DMS53 treated with DMSO at 0.1 percent for 48 hours (cell line): ENCODE results near the gene MDH2.
"Not testable (repeated sequence)": the region's sequence is repeated elsewhere in the genome, so short reads cannot be mapped to it uniquely, and the experiment has no call there.

Source experiments
- DNase-seq: peaks from one replicate; lab custom pipeline; 2025; ENCODE audit not compliant: unreplicated experiment; lab: John Stamatoyannopoulos, UW

The MDH2 gene

DNA sequence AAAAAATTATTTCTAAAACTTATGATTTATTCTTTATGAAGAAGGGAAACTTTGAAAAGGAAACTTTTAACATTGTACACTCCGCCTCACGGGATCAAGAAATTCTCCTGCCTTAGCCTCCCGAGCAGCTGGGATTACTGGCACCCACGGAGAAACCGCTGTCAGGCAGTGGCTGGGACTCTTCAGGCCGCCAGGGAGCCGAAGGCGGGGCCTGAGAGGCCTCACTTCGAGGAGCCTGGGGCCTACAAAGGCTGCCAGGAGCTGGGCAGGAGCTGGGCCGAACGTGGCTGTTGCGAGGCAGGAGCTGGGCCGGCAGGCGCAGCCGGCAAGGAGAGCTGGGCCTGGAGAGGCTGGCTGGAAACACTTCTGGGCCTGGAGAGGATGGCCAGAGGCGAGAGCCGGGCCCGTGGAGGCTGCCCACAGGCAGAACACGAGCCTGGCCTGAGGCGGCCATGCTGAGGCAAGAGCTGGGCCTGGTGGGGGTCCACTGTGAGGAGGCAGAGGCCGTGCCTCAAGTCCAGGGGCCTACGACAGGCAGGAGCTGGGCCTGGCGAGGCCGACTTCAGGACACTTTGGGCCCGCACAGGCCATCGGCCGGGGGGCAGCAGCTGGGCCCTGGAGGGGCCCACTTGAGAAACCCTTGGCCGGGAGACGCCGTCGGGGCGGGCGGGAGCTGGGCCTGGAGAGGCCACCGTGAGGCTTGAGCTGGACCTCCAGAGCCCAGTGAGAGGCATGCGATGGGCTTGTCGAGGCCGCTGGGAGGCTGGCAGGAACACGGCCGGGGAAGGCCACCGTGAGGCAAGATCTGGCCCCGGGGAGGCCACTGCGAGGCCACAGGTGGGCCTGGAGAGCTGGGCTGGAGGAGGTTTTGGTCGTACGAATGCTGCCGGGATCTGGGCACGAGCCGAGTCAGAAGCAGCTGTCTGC is 23.7 kb downstream of the MDH2 start:
- no peak for DNase-seq

- no peak for DNase-seq
These were observed 24.6 kb downstream of the MDH2 start for GRCh38 chr7:76072243-76073148.

DNA sequence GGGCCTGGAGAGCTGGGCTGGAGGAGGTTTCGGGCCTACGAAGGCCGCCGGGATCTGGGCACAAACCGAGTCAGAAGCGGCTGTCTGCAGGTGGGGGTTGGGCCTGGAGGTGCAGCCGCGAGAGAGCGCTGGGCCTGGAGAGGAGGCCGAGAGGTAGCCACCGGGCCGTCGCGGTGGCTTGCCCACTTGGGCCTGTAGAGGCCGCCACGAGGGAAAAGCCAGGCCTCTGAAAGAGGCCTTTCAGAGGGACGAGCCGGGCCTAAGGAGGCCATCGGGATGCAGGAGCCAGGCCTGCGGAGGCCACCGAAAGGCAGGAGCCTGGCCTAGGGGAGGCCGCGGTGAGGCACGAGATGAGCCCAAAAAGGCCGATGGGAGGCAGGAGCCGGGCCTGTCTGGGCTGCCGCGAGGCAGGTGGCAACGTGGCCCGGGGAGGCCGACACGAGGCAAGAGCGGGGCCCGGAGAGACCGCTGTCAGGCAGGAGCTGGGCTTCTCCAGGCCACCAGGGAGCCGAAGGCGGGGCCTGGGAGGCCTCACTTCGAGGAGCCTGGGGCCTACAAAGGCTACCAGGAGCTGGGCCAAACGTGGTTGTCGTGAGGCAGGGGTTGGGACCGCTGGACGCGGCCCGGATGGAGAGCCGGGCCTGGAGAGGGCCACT is 25.6 kb downstream of the MDH2 start:
- DNase-seq: no peak

GRCh38 chr7:76074306-76074971 is 26.5 kb downstream of the MDH2 start:
- DNase-seq: no peak

DNA sequence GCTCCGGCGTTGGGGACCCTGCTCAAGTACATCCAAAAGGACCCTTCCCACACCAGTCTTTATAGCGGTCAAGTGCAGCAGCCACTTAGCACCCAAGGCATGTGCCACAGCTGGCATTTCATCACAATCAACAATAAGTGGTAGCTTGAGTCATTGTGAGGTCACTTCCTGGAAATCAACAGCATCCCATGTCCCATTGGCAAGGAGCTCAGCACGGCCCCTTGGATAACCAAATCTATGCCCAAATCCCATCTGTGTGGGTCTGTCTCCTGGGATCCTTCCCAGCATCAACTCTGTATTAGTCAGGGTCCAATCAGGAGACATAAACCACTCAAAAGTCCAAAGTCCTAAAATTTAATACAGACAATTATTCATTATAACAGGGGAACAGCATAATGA is 27.1 kb downstream of the MDH2 start:
- no peak for DNase-seq

GRCh38 chr7:76076995-76077394 is 29.1 kb downstream of the MDH2 start:
- DNase-seq: no peak

GRCh38 chr7:76077435-76077834 is 29.5 kb downstream of the MDH2 start:
- no peak for DNase-seq

GRCh38 chr7:76080204-76080603 is 32.3 kb downstream of the MDH2 start:
- no peak for DNase-seq

DNA sequence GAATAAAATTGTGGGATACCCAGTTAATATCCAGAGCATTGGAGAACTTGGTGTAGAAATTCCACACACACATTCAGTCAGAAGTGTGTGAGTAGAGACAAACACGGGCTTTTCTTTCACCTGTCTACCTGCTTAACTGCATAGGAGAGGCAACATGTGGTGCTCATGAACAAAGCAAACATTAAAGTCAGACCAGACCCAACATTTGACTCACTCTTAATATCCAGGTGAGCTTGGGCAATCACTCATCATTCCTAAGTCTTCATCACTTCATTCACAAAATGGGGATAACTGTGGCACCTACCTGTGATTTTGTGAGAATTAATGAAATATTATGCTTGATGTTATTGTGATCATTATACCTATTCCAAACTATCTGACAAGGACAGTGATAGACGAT is 36.2 kb downstream of the MDH2 start:
- DNase-seq: not testable (repeated sequence)

DNA sequence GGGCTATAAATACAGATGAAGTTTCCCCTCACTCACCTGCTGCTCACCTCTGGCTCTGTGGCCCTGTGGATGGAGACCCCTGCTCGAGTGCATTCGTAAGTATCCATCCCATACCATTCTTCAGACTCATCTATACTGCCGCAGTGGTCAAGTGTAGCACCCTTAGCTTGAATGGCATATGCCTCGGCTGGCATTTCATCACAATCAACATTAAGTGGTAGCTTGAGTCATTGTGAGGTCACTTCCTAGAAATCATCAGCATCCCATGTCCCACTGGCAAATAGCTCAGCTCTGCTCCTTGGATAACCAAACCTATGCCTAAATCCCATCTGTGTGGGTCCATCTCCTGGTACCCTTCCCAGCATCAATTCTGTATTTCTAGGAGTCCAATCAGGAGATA is 38.2 kb downstream of the MDH2 start:
- no peak for DNase-seq

DNA sequence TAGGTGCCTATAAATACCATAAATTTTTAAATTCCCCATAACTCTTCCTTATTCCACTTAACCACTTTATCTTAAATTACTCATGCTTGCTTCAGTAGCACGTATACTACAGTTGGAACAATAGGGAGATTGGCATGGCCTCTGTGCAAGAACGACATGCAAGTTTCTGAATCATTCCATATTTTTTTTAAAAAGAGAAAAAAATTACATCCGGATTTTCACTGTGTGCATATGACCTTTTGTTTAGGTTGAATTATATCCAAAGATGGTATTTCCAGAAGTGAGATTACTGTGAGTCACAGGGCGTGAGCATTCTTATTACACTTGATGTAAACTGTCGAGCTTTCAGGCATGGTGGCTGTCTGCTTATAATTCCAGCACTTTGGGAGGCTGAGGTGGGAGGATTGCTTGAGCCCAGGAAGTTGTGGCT is 39.5 kb downstream of the MDH2 start:
- peak; percentile 43 for DNase-seq

DNA sequence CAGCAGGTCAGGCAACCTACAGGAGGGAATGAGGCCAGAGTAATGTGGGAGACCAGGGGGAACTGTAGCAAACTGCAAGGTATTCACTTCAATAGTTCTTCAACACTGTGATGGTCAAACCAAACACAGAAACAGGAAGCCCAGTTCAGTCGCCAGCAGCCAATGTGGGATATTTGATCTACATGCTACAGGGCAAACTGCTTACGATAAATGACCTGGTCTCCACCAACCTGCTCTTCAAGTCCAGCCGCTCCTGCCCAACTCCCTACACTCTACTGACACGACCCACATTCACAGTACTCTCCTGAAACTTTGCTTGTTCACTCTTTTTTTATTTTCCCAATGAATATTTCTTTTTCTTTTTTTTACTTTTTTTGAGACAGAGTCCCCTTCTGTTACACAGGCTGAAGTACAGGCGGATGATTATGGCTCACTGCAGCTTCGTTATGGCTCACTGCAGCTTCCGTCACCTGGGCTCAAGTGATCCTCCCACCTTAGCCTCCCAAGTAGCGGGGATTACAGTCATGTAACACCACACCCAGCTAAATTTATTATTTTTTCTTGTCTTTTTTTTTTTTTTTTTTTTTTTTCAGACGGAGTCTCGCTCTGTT is 42.1 kb downstream of the MDH2 start:
- no peak for DNase-seq

DNA sequence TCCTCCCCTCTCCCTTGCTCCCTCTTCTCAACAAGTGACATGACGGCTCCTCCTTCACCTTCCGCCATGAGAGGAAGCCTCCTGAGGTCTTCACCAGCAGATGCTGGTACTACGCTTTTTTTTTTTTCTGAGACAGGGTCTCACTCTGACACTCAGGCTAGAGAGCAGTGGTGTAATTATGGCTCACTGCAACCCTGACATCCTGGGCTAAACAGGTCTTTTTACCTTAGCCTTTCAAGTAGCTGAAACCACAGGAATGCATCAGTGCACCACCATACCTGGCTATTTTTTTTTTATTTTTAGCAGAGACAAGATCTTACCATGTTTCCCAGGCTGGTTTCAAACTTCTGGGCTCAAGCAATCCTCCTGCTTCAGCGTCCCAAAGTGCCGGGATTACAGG is 43.6 kb downstream of the MDH2 start:
- no peak for DNase-seq

GRCh38 chr7:76093531-76093930 is 45.6 kb downstream of the MDH2 start:
- not testable (repeated sequence) for DNase-seq

DNA sequence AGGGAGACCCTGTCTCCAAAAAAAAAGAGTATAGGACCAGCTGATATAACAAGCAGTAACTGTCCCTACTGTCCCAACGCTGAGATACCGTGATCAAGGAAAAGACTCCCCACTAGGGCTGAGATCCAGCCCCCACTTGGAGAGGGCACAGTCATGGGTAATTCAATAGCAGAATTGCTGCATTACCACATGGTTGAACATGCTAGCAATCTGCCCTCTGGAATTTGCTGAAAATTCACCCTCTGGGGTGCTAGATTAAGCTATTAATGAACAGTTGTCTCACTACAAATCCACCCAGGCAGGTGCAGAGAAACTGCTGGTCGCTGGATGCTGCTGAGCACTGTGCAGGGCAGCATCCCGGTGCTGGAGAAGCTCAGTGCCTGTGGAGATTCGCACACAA is 46.4 kb downstream of the MDH2 start:
- DNase-seq: not testable (repeated sequence)

DNA sequence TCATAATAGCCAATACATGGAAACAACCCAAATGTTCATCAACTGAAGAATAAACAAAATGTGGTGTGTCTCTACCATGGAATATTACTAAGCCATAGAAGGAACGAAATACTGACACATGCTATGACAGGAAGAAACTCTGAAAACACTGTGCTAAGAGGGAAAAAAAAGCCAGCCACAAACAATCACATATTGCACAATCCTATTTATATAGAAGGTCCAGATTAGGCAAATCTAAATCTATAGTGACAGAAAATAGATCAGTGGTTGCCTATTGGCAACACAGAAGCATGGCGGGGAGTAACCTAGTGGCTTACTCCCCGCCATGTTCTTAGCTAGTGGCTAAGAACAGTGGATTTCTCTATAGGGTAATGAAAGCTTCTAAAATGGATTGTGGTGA is 48.0 kb downstream of the MDH2 start:
- DNase-seq: no peak

DNA sequence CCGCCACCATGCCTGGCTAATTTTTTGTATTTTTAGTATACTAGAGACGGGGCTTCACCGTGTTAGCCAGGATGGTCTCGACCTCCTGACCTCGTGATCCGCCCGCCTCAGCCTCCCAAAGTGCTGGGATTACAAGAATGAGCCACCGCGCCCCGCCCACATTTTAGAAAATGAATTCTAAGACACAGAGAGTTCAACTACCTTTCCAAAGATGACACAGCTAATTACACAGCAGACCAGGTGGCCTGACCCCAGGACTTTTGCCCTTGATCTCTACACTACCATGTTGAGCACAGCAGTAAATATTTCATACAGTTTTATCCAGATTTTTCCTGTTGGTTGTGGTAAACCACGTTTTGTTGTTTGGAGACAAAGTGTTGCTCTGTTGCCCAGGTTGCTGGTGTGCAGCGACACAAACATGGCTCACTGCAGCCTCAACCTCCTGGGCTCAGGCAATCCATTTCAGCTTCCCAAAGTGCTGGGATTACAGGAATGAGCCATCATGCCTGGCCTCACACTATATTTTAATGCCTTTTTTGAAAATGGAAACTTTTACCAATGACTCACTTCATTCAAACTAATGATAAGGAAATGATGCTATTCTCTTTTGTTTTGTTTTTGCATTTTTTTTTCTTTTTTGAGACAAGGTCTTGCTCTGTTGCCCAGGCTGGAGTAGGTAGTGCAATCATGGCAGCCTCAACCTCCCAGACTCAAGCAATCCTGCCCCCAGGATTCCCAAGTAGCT is 54.0 kb downstream of the MDH2 start:
- not testable (repeated sequence) for DNase-seq

DNA sequence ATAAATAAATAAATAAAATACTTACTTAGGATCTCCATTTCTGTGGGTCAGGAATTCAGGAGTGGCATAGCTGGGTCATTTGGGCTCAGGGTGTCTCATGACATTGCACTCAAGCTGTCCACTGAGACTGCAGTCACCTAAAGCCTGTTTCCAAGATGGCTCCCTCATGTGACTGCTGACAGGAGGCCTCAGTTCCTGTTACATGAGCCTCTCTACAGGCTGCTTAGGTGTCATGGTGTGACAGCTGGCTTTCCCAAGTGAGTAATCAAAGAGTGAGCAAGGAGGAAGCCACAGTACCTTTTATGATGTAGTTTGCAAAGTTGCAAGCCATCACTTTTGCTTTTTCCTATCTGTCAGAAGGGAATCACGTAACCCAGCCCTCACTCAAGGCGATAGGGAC is 55.9 kb downstream of the MDH2 start:
- not testable (repeated sequence) for DNase-seq

GRCh38 chr7:76106130-76106529 is 58.2 kb downstream of the MDH2 start:
- DNase-seq: peak; percentile 92

DNA sequence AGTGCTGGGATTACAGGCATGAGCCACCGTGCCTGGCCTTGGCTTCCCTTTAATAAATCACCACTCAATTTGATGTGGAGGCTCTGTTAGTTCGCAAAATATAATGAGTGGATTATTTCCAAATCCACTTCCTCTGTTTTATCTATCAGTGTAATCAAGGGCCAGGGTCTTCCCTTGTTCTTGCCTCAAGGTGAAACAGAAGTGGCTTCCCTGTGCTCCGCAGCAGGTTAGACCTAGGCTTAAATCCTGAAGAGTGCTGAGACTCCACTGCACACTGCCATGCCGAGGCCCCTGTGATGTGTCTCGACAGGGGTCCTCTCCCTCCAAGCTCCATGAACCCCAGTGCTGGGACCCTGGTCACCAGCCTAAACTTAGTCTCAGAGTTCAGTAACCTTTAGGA is 59.0 kb downstream of the MDH2 start:
- DNase-seq: no peak
